Activated B cell treated with CpG ODN at 0.5 μM for 24 hours (primary cell): ENCODE data around the gene CDK17. TPM values are rescaled to one million over a fixed set of nuclear protein-coding genes. Genes with fewer than 3 reads are reported as not detected.

Experiments used
- ATAC-seq: fragments of 200-7000 bp; cut with Tn5 transposase; one replicate; pipeline ENCODE4 v1.10.0; 2021; ENCODE audit warnings: low read depth, mild to moderate bottlenecking, moderate library complexity
- CTCF ChIA-PET: fragments of 350-600 bp; sonication (Branson Sonifier 250); formaldehyde crosslinking; loops from one replicate; lab custom pipeline; 2021; ENCODE audit warnings: antibody characterized with exemption; lab: Charles Lee
- POLR2A ChIA-PET: fragments of 350-600 bp; sonication (Branson Sonifier 250); formaldehyde crosslinking; loops from one replicate; lab custom pipeline; 2021; ENCODE audit warnings: antibody characterized with exemption; lab: Charles Lee
- DNase-seq: peaks from one replicate; pipeline ENCODE4 v3.0.0; 2022
- H3K27ac Mint-ChIP-seq: one replicate; pipeline ENCODE4 v1.8.0; 2020; ENCODE audit warnings: mixed read lengths
- H3K27me3 Mint-ChIP-seq: one replicate; pipeline ENCODE4 v1.8.0; 2021; ENCODE audit warnings: mixed read lengths
- H3K36me3 Mint-ChIP-seq: one replicate; pipeline ENCODE4 v1.8.0; 2021; ENCODE audit warnings: low read depth, mixed read lengths
- H3K4me1 Mint-ChIP-seq: one replicate; pipeline ENCODE4 v1.8.0; 2021; ENCODE audit warnings: mixed read lengths
- H3K4me3 Mint-ChIP-seq: one replicate; pipeline ENCODE4 v1.8.0; 2020; ENCODE audit warnings: mild to moderate bottlenecking, mixed read lengths
- H3K9me3 Mint-ChIP-seq: one replicate; pipeline ENCODE4 v1.8.0; 2020; ENCODE audit warnings: mixed read lengths
- CTCF ChIP-seq: fragments of 200-600 bp; IDR thresholded peaks from one replicate; pipeline ENCODE4 v1.8.0; 2022; ENCODE audit warnings: antibody characterized with exemption, mild to moderate bottlenecking
- intact Hi-C: fragments of 100-400 bp; cut with micrococcal nuclease; formaldehyde crosslinking; loops from one replicate; pipeline ENCODE4 v1.15.1; 2024
- total RNA-seq: library from RNA; stranded (reverse); gene quantifications from 2 replicates; pipeline ENCODE4 v1.2.3, GENCODE V29; 2022

The CDK17 gene
- total RNA-seq, 1 donor from 2014 or later = 57.3 TPM

- no peaks in the 10 kb centered on the region for H3K27me3 Mint-ChIP-seq
- no peaks in the 10 kb centered on the region for H3K9me3 Mint-ChIP-seq
- CTCF ChIA-PET = no interaction called here
- POLR2A ChIA-PET = interaction anchor here (1.0 kb wide), 1 partner anchor 161 kb away, joined by 3 read pairs; no protein-coding TSS in a partner anchor
- no peak for TF ChIP-seq CTCF
- H3K27ac Mint-ChIP-seq = no peak overlapping the region
- no peak for DNase-seq
- no peak for ATAC-seq
- H3K4me3 Mint-ChIP-seq = no peak overlapping the region
- peaks cover 53% of the 10 kb centered on the region for H3K36me3 Mint-ChIP-seq
- peaks cover 22% of the 10 kb centered on the region for H3K4me1 Mint-ChIP-seq
- intact Hi-C loops = loop anchor here (1.0 kb wide), 1 partner anchor 10 kb away; no protein-coding TSS in a partner anchor
Observed at GRCh38 chr12:96237465-96238077, 162.7 kb downstream of the CDK17 start.

- no peak for TF ChIP-seq CTCF
- ATAC-seq = no peak
- ChIA-PET POLR2A (interaction anchor here (1.0 kb wide), 1 partner anchor 162 kb away, joined by 3 read pairs; no protein-coding TSS in a partner anchor), CTCF (no interaction called here)
- intact Hi-C loops = loop anchor here (1.0 kb wide), 1 partner anchor 10 kb away; no protein-coding TSS in a partner anchor
- Mint-ChIP-seq H3K4me3 (no peak overlapping the region), H3K27me3 (no peaks in the 10 kb centered on the region), H3K4me1 (peaks cover 21% of the 10 kb centered on the region), H3K9me3 (no peaks in the 10 kb centered on the region), H3K36me3 (peaks cover 54% of the 10 kb centered on the region), H3K27ac (no peak overlapping the region)
- no peak for DNase-seq
Observed at GRCh38 chr12:96237035-96237434, 163.2 kb downstream of the CDK17 start.

GRCh38 chr12:96236221-96236822, 163.9 kb downstream of the CDK17 start:
- DNase-seq = no peak
- ChIA-PET POLR2A (no interaction called here), CTCF (no interaction called here)
- intact Hi-C loops = no loop called here
- Mint-ChIP-seq H3K4me1 (peaks cover 21% of the 10 kb centered on the region), H3K27me3 (no peaks in the 10 kb centered on the region), H3K27ac (no peak overlapping the region), H3K36me3 (peaks cover 60% of the 10 kb centered on the region), H3K9me3 (no peaks in the 10 kb centered on the region), H3K4me3 (no peak overlapping the region)
- no peak for TF ChIP-seq CTCF
- ATAC-seq = no peak

GRCh38 chr12:96235484-96235826, 164.8 kb downstream of the CDK17 start:
- peaks cover 21% of the 10 kb centered on the region for H3K4me1 Mint-ChIP-seq
- no peaks in the 10 kb centered on the region for H3K27me3 Mint-ChIP-seq
- ATAC-seq = no peak
- intact Hi-C loops = no loop called here
- DNase-seq = no peak
- POLR2A ChIA-PET = no interaction called here
- no peak overlapping the region for H3K27ac Mint-ChIP-seq
- no peak overlapping the region for H3K4me3 Mint-ChIP-seq
- no peaks in the 10 kb centered on the region for H3K9me3 Mint-ChIP-seq
- peaks cover 57% of the 10 kb centered on the region for H3K36me3 Mint-ChIP-seq
- CTCF ChIA-PET = no interaction called here
- no peak for TF ChIP-seq CTCF

- TF ChIP-seq CTCF = no peak
- H3K27ac Mint-ChIP-seq = no peak overlapping the region
Observed at GRCh38 chr12:96234591-96235483, 165.4 kb downstream of the CDK17 start.

More at GRCh38 chr12:96234591-96235483, 165.4 kb downstream of the CDK17 start:
- no peak for DNase-seq
- Mint-ChIP-seq H3K27me3 (no peaks in the 10 kb centered on the region), H3K9me3 (no peaks in the 10 kb centered on the region), H3K4me3 (no peak overlapping the region), H3K4me1 (peaks cover 21% of the 10 kb centered on the region), H3K36me3 (peaks cover 59% of the 10 kb centered on the region)
- CTCF ChIA-PET = no interaction called here
- POLR2A ChIA-PET = no interaction called here
- intact Hi-C loops = no loop called here
- ATAC-seq = no peak
